NAMALWA (cell line): ENCODE results near the gene SELENOT.

Source experiments
- DNase-seq: peaks from one replicate; pipeline ENCODE4 v3.0.0-alpha.2; 2015; ENCODE audit warnings: low spot score

Gene SELENOT

DNA sequence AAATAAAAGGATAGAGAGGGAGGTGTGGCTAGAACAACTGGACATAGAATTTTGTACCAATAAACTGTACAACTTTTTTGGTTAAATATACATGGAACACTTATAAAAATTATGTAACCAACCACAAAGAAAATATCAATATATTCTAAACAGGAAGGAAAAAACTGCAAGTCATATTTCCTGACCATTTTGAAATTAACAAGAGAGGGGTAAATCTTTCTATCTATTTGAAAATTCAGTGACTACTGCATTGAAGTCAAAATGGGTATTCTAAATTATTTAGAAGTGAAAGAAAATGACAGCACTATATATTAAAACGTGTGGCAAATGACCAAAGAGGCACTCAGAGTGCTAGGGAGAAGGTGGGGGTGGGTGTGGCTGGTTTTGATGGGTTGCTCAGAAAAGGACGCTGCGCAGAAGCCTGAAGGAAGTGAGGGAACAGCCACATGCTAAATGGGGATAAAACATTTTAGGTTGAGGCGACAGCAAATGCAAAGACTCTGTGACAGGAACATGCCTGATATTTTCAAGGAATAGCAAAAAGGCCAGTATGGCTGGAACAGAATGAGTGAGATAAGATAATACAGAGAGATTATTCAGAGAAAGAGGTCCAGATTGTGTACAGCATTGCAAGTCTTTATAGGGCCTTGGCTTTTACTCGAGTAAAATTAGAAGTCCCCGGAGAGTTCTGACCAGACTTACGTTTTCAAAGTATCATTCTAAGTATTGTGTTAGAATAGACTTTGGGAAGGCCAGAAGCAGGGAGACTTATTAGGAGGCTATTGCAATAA is 59.5 kb downstream of the SELENOT start:
- no peak for DNase-seq

GRCh38 chr3:150663461-150663860 is 60.3 kb downstream of the SELENOT start:
- no peak for DNase-seq

- no peak for DNase-seq
Measured at GRCh38 chr3:150666167-150666566, 63.0 kb downstream of the SELENOT start.

DNA sequence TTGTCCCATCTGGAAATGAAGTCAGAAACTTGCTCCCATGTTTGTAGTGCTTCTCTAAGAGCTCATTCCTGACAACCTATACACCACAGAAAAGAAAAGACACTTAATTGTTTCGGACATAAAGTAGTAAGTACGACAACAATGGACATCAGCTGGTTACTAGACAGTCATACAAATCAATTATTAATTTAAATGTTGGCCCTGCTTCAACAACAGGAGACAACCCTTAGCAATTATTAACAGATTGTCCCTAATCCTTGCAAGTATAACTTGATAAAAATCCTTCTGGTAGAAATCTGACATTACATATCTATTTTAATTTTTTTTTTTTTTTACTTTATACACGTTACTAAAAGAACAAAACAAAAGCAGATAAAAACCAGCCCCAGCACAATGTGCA is 70.8 kb downstream of the SELENOT start:
- DNase-seq, result no peak

DNA sequence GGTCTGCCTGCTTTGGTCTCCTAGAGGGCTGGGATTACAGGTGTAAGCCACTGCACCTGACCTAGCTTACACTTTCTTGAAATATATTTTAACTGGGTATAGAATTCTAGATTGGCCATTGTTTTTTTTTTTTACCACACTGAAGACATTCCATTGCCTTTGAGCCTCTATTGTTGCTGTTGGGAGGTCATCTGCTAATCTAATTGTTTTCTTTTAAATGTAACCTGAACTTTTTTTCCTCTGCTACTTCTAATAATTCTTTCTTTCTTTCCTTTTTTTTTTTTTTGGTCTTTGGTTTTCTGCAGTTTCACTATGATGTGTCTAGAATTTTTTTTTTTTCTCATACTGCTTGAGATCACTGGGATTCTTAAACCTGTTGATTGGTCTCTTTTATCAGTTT is 72.5 kb downstream of the SELENOT start:
- no peak for DNase-seq
